ENCODE data around the gene CCR9.

The CCR9 gene

DNA sequence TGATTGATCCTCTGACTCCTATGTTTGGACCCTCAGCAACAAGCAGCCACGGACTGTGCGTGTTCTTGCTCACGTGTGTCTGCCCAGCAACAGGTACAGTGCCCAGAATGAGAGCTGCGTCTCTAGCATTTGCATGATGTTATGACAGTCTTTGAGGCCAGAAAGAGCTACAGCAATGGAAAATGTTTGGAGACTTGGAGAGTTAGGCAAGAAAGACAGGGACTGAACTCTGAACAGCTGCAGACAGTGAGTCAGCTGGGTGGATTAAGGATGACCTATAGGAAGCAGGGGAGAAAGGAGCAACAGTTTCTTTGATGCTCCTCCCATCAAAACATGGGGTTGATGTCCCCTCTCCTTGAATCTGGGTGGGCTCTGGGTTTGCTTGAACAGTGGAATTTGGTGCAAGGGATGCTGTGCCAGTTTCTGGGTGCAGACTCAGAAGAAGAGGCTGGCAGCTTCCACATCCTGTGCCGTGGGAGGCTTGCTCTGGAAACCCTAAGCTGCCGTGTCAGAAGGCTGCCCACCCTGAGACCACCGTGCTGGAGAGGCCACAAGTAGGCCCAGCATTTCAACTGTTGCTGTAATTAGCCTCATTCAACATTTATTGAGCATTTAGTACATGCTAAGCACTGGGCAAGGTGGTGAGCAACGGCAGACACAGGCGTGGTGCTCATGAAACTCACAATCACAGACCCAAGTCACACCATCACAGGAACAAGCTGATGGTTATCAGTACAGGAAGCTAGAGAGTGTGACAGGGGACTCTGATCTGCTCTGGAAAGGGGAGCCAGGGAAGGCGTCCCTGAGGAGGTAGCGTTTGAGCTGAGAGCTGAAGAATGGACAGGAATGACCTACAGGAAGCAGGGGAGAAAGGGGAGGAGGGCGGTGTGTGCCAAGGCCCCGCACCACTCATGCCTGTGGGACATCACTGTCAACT, 21.7 kb downstream of the CCR9 start:
- no peak for DNase-seq (ENCODE audit: low read depth in 2 of 2, low spot score in 1 of 2)

DNA sequence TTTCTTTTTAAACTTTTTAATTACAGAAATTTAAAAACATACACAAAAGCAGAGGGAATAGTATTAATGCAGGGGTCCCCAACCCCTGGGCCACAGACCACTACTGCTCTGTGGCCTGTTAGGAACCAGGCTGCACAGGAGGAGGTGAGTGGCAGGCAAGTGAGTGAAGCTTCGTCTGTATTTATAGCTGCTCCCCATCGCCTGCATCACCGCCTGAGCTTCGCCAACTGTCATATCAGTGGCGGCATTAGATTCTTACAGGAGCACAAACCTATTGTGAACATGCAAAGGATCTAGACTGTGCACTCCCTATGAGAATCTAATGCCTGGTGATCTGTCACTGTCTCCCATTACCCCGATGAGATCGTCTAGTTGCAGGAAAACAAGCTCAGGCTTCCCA, 22.4 kb downstream of the CCR9 start:
- DNase-seq (ENCODE audit: low read depth in 2 of 2, low spot score in 1 of 2), result no peak

DNA sequence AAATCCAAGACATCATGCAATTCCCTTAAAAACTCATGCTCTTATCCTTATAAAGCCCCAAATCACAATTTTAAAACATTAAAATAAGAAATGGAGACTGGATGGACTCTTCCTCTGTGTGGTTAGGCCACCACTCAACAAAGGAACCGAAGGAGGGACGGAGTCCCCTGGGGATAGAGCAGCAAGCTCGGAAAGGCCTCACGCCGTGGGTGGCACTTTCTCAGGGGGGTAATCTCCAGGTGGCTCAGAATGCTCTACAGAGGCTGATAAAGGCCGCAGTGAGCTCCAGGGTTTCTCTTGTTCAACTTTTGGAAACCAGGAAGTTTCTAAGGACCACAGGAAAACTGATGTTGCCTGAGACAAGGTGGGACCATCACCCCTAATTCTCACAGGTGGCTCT, 23.2 kb downstream of the CCR9 start:
- DNase-seq (ENCODE audit: low read depth in 2 of 2, low spot score in 1 of 2), result no peak

GRCh38 chr3:45910892-45911291, 24.5 kb downstream of the CCR9 start:
- no peak for DNase-seq (ENCODE audit: low read depth in 2 of 2, low spot score in 1 of 2)

DNA sequence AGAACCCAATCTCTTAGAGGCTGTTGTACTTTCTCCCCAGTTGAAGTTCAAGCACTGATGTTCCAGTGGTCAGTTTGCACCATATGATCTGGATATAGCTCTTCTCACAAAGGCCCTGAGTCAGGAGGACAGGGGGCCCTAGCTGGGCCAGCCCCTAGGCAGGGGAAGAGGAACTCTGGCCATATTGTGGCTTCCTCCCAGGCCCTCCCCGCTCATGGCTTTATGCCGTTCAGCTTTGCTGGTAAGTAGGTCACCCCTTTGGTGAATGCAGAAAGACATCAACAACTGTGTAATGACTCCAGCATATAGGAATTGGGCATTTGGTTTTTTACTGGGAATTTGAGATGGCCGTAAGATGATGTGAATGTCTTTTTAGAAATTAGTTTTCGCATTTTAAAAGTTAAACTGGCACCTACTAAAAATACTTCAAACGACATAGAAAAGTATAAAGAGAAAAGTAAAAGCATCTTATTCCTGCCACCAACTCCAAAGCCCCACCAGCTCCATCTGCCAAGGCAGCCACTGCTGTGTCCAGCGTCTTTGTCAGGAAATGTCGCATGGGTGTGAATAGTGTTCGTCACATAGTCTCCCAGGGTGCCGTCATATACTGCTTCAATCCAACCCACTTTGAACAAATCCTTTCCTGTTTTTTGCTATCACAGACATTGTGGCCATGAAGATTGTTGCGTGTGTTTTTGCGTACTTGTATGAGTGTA, 25.3 kb downstream of the CCR9 start:
- DNase-seq (ENCODE audit: low read depth in 2 of 2, low spot score in 1 of 2), result no peak

GRCh38 chr3:45912435-45912834, 26.1 kb downstream of the CCR9 start:
- DNase-seq (ENCODE audit: low read depth in 2 of 2, low spot score in 1 of 2), result no peak

DNA sequence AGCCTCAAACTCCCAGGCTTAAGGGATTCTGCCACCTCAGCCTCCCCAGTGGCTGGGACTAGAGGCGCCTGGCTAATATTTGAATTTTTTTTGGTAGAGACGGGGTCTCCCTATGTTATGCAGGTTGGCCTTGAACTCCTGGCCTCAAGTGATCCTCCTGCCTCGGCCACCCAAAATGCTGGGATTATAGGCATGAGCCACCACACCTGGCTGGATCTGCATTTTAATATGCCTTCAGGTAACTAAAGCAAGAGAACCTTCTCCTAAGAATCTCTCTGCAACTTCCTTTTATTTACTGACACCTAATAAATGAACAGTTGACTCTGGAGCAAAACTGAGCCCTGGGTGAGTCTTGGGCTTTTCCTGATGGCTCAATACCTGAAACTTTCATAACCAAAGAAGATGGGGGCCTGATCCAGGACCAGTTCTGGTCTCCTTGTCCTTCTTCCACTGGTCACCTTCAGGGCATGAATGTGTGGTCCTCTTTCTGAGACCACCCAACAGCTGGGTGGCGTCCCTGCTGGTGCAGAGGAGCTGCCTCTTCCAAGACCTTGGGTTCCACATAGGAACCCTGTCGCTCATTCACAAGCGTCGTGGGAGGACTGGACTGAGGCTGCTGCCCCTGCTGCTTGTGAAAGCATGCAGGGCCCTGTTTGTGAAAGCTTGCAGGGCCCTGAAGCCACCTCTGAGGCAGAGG, 28.2 kb downstream of the CCR9 start:
- DNase-seq (ENCODE audit: low read depth in 2 of 2, low spot score in 1 of 2), result no peak

- no peak for DNase-seq (ENCODE audit: low read depth in 2 of 2, low spot score in 1 of 2)
These were observed 28.7 kb downstream of the CCR9 start for GRCh38 chr3:45915059-45915439.

- peak; percentile 59 to 68 for DNase-seq (ENCODE audit: low read depth in 2 of 2, low spot score in 1 of 2)
These were observed 29.3 kb downstream of the CCR9 start for GRCh38 chr3:45915518-45916231.

DNA sequence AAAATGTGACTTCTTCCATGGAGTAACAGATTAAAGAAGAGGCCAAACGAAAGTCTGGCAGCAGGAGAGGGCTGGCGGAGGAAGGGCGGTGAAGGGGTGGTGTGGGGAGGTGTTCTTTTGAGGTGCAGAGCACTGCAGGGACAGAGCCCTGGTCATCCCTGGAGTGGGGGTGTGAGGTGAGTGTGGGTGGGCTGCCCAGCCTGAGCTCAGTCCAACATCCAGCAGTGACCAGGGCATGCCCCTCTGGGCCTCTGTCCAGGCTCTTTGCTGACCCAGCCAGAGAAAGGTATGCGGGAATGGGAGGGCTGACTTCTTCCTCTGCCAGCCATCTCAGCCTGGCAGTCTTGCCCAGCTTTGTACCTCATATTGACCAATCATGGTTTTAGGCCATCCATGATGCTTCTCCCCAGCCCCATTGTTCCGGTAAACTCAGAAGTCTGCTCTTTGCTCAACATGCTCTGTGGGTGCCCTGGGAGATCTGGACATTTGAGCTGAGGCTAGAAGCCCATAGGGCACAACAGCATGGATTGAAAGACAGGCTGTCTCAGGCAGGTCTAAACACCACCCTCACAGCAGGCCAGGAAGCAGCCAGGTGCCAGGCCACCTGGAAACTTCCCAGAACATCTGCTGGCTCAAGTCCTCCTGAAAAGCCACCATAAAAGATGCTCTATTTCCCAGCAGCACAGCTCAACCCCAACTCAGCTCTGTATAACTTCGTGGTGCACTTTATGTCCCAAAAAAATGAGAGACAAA, 31.0 kb downstream of the CCR9 start:
- no peak for DNase-seq (ENCODE audit: low read depth in 2 of 2, low spot score in 1 of 2)

DNA sequence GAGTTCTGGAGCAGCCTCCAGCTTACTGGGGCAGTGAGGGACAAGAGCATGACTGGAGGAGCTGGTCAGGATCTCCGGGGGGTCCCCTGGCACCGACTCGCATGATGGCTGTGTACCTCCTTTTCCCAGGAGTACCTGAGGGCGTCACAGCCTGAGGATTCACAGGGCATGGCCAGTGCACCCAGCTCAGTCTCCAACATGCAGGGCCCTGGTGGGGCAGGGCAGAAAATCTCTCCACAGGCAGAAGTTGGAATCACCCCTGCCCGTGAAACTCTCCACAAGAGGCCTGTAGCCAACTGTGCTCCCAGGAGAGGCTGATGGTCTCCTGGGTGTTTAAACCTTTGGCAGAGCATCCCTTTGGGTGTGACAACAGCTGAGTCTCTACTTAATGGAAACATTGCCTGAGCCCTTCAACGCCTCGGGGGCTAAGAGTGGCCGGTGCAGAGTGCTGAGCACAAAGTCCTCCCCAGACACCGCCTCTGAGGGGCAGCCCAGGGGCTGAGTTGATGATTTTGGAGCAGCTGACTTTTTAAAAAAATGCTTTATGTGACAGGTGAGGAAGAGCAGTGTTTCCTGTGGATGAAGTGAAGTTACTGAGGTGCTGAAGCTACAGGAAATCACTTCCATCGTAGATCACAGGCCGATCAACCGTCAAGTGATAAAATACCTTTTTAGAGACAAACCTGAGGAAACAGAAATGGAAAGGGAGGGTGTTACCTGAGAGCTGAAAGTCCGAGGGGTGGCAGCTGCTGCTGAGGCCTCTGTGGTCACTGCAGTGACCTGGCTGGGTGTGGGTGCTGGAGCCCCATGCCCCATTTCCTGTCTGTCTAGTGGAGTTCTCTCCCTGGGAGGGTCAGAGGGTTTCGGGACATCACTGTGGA, 35.1 kb downstream of the CCR9 start:
- DNase-seq (ENCODE audit: low read depth in 2 of 2, low spot score in 1 of 2), result no peak

DNA sequence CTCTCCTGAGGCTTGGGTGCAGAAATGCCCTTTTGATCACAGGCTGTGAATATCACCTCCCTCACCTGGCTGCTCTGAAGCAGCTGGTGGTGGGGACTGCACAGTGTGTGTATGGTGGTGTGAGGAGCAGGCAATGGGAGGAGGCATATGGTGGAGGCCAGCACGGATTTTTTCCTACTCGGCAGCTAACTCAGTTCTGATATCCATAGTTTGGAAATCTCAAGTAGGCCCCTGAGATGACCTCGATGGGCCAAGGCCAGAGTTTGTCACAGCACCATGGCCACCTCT, 35.6 kb downstream of the CCR9 start:
- DNase-seq (ENCODE audit: low read depth in 2 of 2, low spot score in 1 of 2), result no peak

GRCh38 chr3:45922950-45923590, 36.7 kb downstream of the CCR9 start:
- DNase-seq (ENCODE audit: low read depth in 2 of 2, low spot score in 1 of 2), result no peak

DNA sequence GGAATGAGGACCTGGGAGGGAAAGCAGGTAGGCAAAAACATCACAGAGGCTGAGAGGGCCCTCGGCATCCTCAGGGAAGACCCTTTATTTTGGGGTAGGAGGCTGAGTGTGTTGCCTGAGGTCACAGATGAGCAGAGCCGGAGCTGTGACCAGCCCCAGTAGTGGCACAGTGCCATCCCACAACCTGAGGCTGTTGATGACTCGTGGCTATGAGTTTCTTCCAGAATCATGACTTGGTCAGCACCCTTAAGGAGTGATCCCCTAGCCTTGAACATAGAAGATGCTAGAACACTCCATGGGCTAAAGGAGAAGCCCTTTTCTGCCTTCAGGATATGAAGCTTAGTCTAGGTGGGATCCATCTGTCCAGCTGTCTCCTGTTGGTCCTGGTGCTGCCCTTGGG, 37.4 kb downstream of the CCR9 start:
- DNase-seq (ENCODE audit: low read depth in 2 of 2, low spot score in 1 of 2), result no peak

DNA sequence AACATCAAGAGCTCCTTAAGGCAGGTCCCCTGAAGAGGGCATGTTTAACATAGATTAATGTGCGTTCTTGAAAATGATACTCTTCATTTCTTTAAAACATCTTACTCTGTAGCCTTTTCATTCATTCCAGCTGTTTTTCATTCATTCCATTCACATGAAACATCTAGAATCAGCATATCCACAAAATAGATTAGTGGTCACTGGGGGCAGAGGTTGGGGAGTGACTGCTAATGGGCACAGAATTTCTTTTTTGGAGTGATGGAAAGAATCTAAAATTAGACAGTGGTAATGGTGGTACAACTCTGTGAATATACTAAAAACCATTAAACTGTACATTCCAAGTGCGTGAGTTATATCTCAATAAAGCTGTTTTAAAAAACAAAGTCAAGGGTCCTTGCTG, 41.5 kb downstream of the CCR9 start:
- DNase-seq (ENCODE audit: low read depth in 2 of 2, low spot score in 1 of 2), result no peak

DNA sequence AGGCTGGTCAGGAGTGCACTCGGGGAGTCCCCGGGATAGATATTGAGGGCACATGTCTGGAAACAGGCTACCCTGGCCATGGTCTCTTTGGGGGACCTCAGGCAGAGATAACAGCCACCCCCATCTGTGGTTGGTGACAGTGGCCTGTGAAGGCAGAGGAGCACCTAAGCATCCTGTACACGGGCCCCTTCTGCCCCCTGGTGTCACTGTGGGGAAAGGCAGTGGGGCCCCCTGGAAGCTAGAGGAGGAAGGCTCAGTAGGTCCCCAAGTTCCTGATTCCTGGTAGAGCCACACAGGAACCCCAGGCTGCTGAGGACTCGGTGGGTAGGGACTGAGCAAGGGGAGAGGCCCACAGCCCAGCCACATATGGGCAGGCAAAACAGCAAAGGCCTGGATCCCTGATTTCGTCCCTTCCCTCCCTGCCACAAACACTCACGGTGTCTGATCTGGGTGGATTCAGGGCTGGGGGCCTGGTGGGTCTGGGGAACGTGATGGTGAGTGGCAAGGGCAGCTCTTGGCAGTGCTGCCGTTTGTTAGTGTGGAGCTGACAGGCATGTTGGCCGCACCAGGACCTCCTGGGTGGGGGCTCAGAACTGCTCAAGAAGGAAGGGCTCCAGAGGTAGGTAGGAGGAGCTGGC, 42.8 kb downstream of the CCR9 start:
- peak in 1 of 2 donors; percentile 30 for DNase-seq (ENCODE audit: low read depth in 2 of 2, low spot score in 1 of 2)

- no peak for DNase-seq (ENCODE audit: low read depth in 2 of 2, low spot score in 1 of 2)
These were observed 45.2 kb downstream of the CCR9 start for GRCh38 chr3:45931496-45931895.

GRCh38 chr3:45932112-45932511, 45.8 kb downstream of the CCR9 start:
- no peak for DNase-seq (ENCODE audit: low read depth in 2 of 2, low spot score in 1 of 2)

GRCh38 chr3:45933591-45933990, 47.2 kb downstream of the CCR9 start:
- no peak for DNase-seq (ENCODE audit: low read depth in 2 of 2, low spot score in 1 of 2)

Measured in stimulated activated CD8-positive, alpha-beta memory T cell treated with anti-CD3 and anti-CD28 coated beads, Interleukin-4, amount 100 ng/mL, for 4 hours (primary cell).